ENCODE data around the gene MOXD1. TPM values are rescaled to one million over a fixed set of nuclear protein-coding genes. Genes with fewer than 3 reads are reported as not detected.

Gene MOXD1
- polyA plus RNA-seq, 1 donor (not counting 4 experiments of a cell fraction or from before 2014, with no cell fraction given), result 2.7 TPM

GRCh38 chr6:132425176-132425575 is 23.9 kb upstream of the MOXD1 start:
- H3K4me2 ChIP-seq (ENCODE audit: control insufficient read depth, extremely low read depth, insufficient read depth, low read depth, low read length), result no peak overlapping the region
- FAIRE-seq (no peak), DNase-seq (ENCODE audit: low read depth, low spot score) (no peak)
- dilution Hi-C loops (cut with MboI; ENCODE audit: extremely low pct_ligation_motif_present, low sequenced_read_pairs), result no loop called here
- H3K79me2 ChIP-seq (ENCODE audit: control insufficient read depth, insufficient read depth, low read length), result no peaks in the 10 kb centered on the region
- H3K4me3 ChIP-seq (ENCODE audit: control insufficient read depth in 2 of 3, extremely low read depth in 1 of 3, insufficient read depth in 2 of 3, low read depth in 1 of 3, low read length in 3 of 3), result no peak overlapping the region
- no peak overlapping the region for H3K9ac ChIP-seq (ENCODE audit: control insufficient read depth, extremely low read depth, insufficient read depth, low read length)
- no peaks in the 10 kb centered on the region for H3K27me3 ChIP-seq (ENCODE audit: control insufficient read depth, extremely low read depth, insufficient read depth, low read length)
- no peaks in the 10 kb centered on the region for H3K9me1 ChIP-seq (ENCODE audit: control insufficient read depth, extremely low read depth, insufficient read depth, low read length)
- no peaks in the 10 kb centered on the region for H4K20me1 ChIP-seq (ENCODE audit: control insufficient read depth, extremely low read depth, insufficient read depth, low read length)
- H2AFZ ChIP-seq (ENCODE audit: control insufficient read depth, low read length), result no peak overlapping the region
- TF ChIP-seq CTCF (optimal IDR thresholded peaks at IDR 0.05 in 1 of 3, IDR thresholded peaks at IDR 0.05 in 1 of 3, conservative IDR thresholded peaks at IDR 0.05 in 1 of 3; ENCODE audit: extremely low read depth in 1 of 3, insufficient read depth in 2 of 3, low read length in 3 of 3), result no peak
- no peak for TF ChIP-seq EZH2 (IDR thresholded peaks at IDR 0.05; ENCODE audit: low read length)
- H3K27ac ChIP-seq (ENCODE audit: control insufficient read depth, insufficient read depth, low read length), result no peak overlapping the region
- H3K9me3 ChIP-seq (ENCODE audit: control insufficient read depth, low read depth, low read length), result no peaks in the 10 kb centered on the region
- H3K4me1 ChIP-seq (ENCODE audit: control insufficient read depth, extremely low read depth, insufficient read depth, low read length), result no peaks in the 10 kb centered on the region
- no peaks in the 10 kb centered on the region for H3K36me3 ChIP-seq (ENCODE audit: control insufficient read depth in 2 of 2, extremely low read depth in 1 of 2, insufficient read depth in 2 of 2, low read length in 2 of 2)

- Histone ChIP-seq H3K36me3 (ENCODE audit: control insufficient read depth in 2 of 2, extremely low read depth in 1 of 2, insufficient read depth in 2 of 2, low read length in 2 of 2) (no peaks in the 10 kb centered on the region), H3K4me3 (ENCODE audit: control insufficient read depth in 2 of 3, extremely low read depth in 1 of 3, insufficient read depth in 2 of 3, low read depth in 1 of 3, low read length in 3 of 3) (no peak overlapping the region), H3K9me3 (ENCODE audit: control insufficient read depth, low read depth, low read length) (no peaks in the 10 kb centered on the region), H3K9ac (ENCODE audit: control insufficient read depth, extremely low read depth, insufficient read depth, low read length) (no peak overlapping the region), H3K27ac (ENCODE audit: control insufficient read depth, insufficient read depth, low read length) (no peak overlapping the region), H2AFZ (ENCODE audit: control insufficient read depth, low read length) (no peak overlapping the region), H3K4me2 (ENCODE audit: control insufficient read depth, extremely low read depth, insufficient read depth, low read depth, low read length) (no peak overlapping the region), H3K79me2 (ENCODE audit: control insufficient read depth, insufficient read depth, low read length) (no peaks in the 10 kb centered on the region), H3K27me3 (ENCODE audit: control insufficient read depth, extremely low read depth, insufficient read depth, low read length) (no peaks in the 10 kb centered on the region), H3K9me1 (ENCODE audit: control insufficient read depth, extremely low read depth, insufficient read depth, low read length) (no peaks in the 10 kb centered on the region), H4K20me1 (ENCODE audit: control insufficient read depth, extremely low read depth, insufficient read depth, low read length) (no peaks in the 10 kb centered on the region), H3K4me1 (ENCODE audit: control insufficient read depth, extremely low read depth, insufficient read depth, low read length) (no peaks in the 10 kb centered on the region)
- no peak for TF ChIP-seq CTCF (optimal IDR thresholded peaks at IDR 0.05 in 1 of 3, IDR thresholded peaks at IDR 0.05 in 1 of 3, conservative IDR thresholded peaks at IDR 0.05 in 1 of 3; ENCODE audit: extremely low read depth in 1 of 3, insufficient read depth in 2 of 3, low read length in 3 of 3)
- no peak for TF ChIP-seq EZH2 (IDR thresholded peaks at IDR 0.05; ENCODE audit: low read length)
- FAIRE-seq (no peak), DNase-seq (ENCODE audit: low read depth, low spot score) (no peak)
- dilution Hi-C loops (cut with MboI; ENCODE audit: extremely low pct_ligation_motif_present, low sequenced_read_pairs), result no loop called here
Observed at GRCh38 chr6:132423839-132424238, 22.6 kb upstream of the MOXD1 start.

All from keratinocyte (primary cell).